CD4-positive, alpha-beta T cell (primary cell): ENCODE data around the gene SLC12A7. TPM values are rescaled to one million over a fixed set of nuclear protein-coding genes. Genes with fewer than 3 reads are reported as not detected.

Experiments
- ATAC-seq: fragments of 200-7000 bp; cut with Tn5 transposase; one replicate; pipeline ENCODE4 v1.10.0; 2022; ENCODE audit warnings: mild to moderate bottlenecking; ENCODE audit not compliant: poor library complexity
- CTCF ChIA-PET: fragments of 350-600 bp; sonication (Branson Sonifier 250); formaldehyde crosslinking; loops from one replicate; lab custom pipeline; 2021; ENCODE audit warnings: antibody characterized with exemption, inconsistent platforms; lab: Charles Lee
- POLR2A ChIA-PET: fragments of 350-600 bp; sonication (Branson Sonifier 250); formaldehyde crosslinking; loops from one replicate; lab custom pipeline; 2021; ENCODE audit warnings: antibody characterized with exemption, inconsistent platforms; lab: Charles Lee
- DNase-seq, 14 experiments: peaks; one replicate each; pipeline ENCODE4 v3.0.0-alpha.2; 2013 to 2020; ENCODE audit warnings: mixed read lengths in 2 of 14
- H3K27ac ChIP-seq, 2 donors: one replicate each; pipeline versions ENCODE4 v1.5.1 to v1.7.0; 2013; ENCODE audit warnings: low read length in 2 of 2, low read depth in 1 of 2, mild to moderate bottlenecking in 1 of 2
- H3K27me3 ChIP-seq, 2 experiments: 1 replicate in 1 of 2; 2 replicates in 1 of 2; pipeline versions ENCODE4 v1.6.1 to v1.7.0; 2013; ENCODE audit warnings: low read length in 2 of 2, control low read depth in 1 of 2, mild to moderate bottlenecking in 1 of 2, moderate library complexity in 1 of 2; ENCODE audit not compliant: insufficient read depth in 2 of 2, control insufficient read depth in 1 of 2
- H3K36me3 ChIP-seq: one replicate; pipeline ENCODE4 v1.6.1; 2013; ENCODE audit warnings: low read length, control low read depth; ENCODE audit not compliant: insufficient read depth
- H3K4me1 ChIP-seq: one replicate; pipeline ENCODE4 v1.6.1; 2013; ENCODE audit warnings: low read length, control low read depth; ENCODE audit not compliant: insufficient read depth
- H3K4me3 ChIP-seq: one replicate; pipeline ENCODE4 v1.5.1; 2013; ENCODE audit warnings: mild to moderate bottlenecking, low read length, moderate library complexity
- H3K9me3 ChIP-seq, 2 experiments: 1 replicate in 1 of 2; 2 replicates in 1 of 2; pipeline versions ENCODE4 v1.6.1 to v1.7.0; 2013; ENCODE audit warnings: low read length in 2 of 2, mild to moderate bottlenecking in 2 of 2, control low read depth in 1 of 2, moderate library complexity in 1 of 2; ENCODE audit not compliant: control insufficient read depth in 1 of 2, insufficient read depth in 1 of 2
- H3K27ac Mint-ChIP-seq: one replicate; pipeline ENCODE4 v1.8.0; 2020; ENCODE audit warnings: mixed read lengths
- H3K27me3 Mint-ChIP-seq: one replicate; pipeline ENCODE4 v1.8.0; 2021; ENCODE audit warnings: mixed read lengths
- H3K36me3 Mint-ChIP-seq: one replicate; pipeline ENCODE4 v1.8.0; 2021; ENCODE audit warnings: low read depth, mixed read lengths
- H3K4me1 Mint-ChIP-seq: one replicate; pipeline ENCODE4 v1.8.0; 2021; ENCODE audit warnings: low read depth, mixed read lengths
- H3K4me3 Mint-ChIP-seq: one replicate; pipeline ENCODE4 v1.8.0; 2020; ENCODE audit warnings: mild to moderate bottlenecking, mixed read lengths
- H3K9me3 Mint-ChIP-seq: one replicate; pipeline ENCODE4 v1.8.0; 2020; ENCODE audit warnings: mixed read lengths
- intact Hi-C, 2 experiments: fragments of 100-400 bp; cut with DNase I in 1 of 2; cut with micrococcal nuclease in 1 of 2; formaldehyde crosslinking; loops; one replicate each; pipeline versions ENCODE4 v1.15.1 to v1.9.0; 2023 to 2025; cut with DNase I, micrococcal nuclease
- total RNA-seq, 174 experiments: library from RNA in 2 of 174; stranded (reverse) in 2 of 174; gene quantifications; one replicate each; pipeline ENCODE4 v1.2.3 and lab custom pipeline; 2021 to 2026
- TF ChIP-seq, protein P1 (sequence below): fragments of 200-600 bp; IDR thresholded peaks from one replicate; pipeline ENCODE4 v1.8.0; 2022; ENCODE audit warnings: antibody characterized with exemption, mild to moderate bottlenecking

SLC12A7 gene
- total RNA-seq, 2 experiments from 2014 or later, result 47.9 to 51.7 TPM

DNA sequence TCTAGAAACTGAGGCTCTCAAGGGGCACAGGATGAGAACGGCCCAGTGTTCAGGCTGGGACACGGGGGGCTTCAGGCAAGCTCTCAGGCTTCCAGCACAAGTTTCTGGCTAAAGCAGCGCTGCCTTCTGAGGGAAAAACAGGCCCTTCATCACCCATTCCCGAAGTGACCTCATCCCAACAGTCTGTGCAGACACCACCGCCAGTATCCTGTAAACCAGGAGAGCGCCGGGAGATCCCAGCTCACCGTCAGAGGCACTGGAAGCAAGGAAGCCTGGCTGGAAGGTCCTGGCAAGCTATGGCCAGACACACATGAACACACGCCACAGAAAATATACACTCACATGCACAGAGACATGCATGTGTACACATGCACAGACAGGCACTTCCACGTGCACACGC is 8.8 kb downstream of the SLC12A7 start:
- H3K4me3 ChIP-seq, result no peak overlapping the region
- no peaks in the 10 kb centered on the region for H3K27me3 Mint-ChIP-seq
- TF ChIP-seq, protein P1, sequence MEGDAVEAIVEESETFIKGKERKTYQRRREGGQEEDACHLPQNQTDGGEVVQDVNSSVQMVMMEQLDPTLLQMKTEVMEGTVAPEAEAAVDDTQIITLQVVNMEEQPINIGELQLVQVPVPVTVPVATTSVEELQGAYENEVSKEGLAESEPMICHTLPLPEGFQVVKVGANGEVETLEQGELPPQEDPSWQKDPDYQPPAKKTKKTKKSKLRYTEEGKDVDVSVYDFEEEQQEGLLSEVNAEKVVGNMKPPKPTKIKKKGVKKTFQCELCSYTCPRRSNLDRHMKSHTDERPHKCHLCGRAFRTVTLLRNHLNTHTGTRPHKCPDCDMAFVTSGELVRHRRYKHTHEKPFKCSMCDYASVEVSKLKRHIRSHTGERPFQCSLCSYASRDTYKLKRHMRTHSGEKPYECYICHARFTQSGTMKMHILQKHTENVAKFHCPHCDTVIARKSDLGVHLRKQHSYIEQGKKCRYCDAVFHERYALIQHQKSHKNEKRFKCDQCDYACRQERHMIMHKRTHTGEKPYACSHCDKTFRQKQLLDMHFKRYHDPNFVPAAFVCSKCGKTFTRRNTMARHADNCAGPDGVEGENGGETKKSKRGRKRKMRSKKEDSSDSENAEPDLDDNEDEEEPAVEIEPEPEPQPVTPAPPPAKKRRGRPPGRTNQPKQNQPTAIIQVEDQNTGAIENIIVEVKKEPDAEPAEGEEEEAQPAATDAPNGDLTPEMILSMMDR, result no peak
- peaks cover 96% of the 10 kb centered on the region for H3K4me1 ChIP-seq
- peaks cover 73% of the 10 kb centered on the region for H3K4me1 Mint-ChIP-seq
- DNase-seq (no peak), ATAC-seq (no peak)
- H3K9me3 ChIP-seq, result no peaks in the 10 kb centered on the region
- no peaks in the 10 kb centered on the region for H3K27me3 ChIP-seq
- CTCF ChIA-PET, result no interaction called here
- H3K27ac ChIP-seq, result peak overlapping the region in 1 of 2 donors; percentile 9
- no peaks in the 10 kb centered on the region for H3K9me3 Mint-ChIP-seq
- POLR2A ChIA-PET, result no interaction called here
- intact Hi-C loops, result loop anchor here in 1 of 2 experiments (5.0 kb wide), 1 partner anchor 419 kb away; the partner anchor contains the start of gene LPCAT1
- peak overlapping the region; percentile 91 for H3K4me3 Mint-ChIP-seq
- peak overlapping the region; percentile 99 for H3K27ac Mint-ChIP-seq
- peaks cover 14% of the 10 kb centered on the region for H3K36me3 ChIP-seq
- H3K36me3 Mint-ChIP-seq, result peaks cover 10% of the 10 kb centered on the region

DNA sequence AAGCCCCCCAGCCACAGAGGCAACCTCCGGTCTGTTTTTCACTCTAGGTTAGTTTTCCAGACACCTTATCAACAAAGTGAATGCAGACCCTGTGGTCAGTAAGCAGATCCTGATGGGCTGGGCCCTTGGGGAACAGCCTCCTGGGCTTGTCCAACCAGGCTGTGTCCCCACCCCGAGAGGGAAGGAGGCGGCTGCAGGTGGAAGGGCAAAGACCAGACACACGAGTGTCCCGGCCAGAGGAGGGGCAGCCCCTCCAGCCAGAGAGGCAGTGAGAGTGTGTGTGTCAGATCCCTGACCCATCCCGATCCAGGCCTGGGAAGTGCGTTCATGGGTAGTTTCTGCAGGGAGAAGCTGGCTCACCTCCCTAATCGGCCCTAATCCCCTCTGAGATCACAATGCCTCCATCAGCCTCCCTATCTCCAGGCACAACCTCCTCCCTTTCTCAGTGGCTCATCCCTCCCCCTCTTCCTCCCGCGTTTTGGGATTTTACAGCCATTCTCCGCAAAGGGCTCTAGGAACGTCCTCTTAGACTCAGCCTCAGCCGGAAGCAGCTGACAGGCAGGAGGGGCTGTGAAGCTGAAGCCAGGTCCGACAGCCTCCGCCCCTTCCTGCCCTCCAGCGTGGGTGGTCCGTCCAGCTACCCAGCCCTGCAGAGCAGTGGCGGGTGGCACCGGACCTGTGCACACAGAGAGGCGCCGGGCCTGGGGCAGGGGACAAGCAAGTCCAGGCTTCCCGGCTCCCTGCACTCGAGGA is 9.7 kb downstream of the SLC12A7 start:
- Histone ChIP-seq H3K27me3 (no peaks in the 10 kb centered on the region), H3K9me3 (no peaks in the 10 kb centered on the region), H3K27ac (peak overlapping the region in 1 of 2 donors; percentile 9), H3K36me3 (peaks cover 17% of the 10 kb centered on the region), H3K4me3 (no peak overlapping the region), H3K4me1 (peaks cover 95% of the 10 kb centered on the region)
- Mint-ChIP-seq H3K27ac (peak overlapping the region; percentile 67), H3K4me3 (peak overlapping the region; percentile 38), H3K4me1 (peaks cover 70% of the 10 kb centered on the region), H3K27me3 (no peaks in the 10 kb centered on the region), H3K9me3 (no peaks in the 10 kb centered on the region), H3K36me3 (peaks cover 13% of the 10 kb centered on the region)
- TF ChIP-seq, protein P1, result no peak
- intact Hi-C loops, result loop anchor here in 1 of 2 experiments (5.0 kb wide), 1 partner anchor 420 kb away; the partner anchor contains the start of gene LPCAT1
- ChIA-PET POLR2A (no interaction called here), CTCF (no interaction called here)
- ATAC-seq (no peak), DNase-seq (no peak)

GRCh38 chr5:1100664-1101574 is 10.9 kb downstream of the SLC12A7 start:
- no peaks in the 10 kb centered on the region for H3K27me3 ChIP-seq
- no peak overlapping the region for H3K4me3 ChIP-seq
- Mint-ChIP-seq H3K27me3 (no peaks in the 10 kb centered on the region), H3K9me3 (no peaks in the 10 kb centered on the region), H3K36me3 (peaks cover 14% of the 10 kb centered on the region), H3K4me1 (peaks cover 67% of the 10 kb centered on the region), H3K4me3 (peak overlapping the region; percentile 68), H3K27ac (peak overlapping the region; percentile 67)
- peaks cover 86% of the 10 kb centered on the region for H3K4me1 ChIP-seq
- H3K9me3 ChIP-seq, result no peaks in the 10 kb centered on the region
- peaks cover 26% of the 10 kb centered on the region for H3K36me3 ChIP-seq
- H3K27ac ChIP-seq, result no peak overlapping the region
- intact Hi-C loops, result loop anchor here in 1 of 2 experiments (5.0 kb wide), 1 partner anchor 421 kb away; the partner anchor contains the start of gene LPCAT1
- CTCF ChIA-PET, result no interaction called here
- POLR2A ChIA-PET, result no interaction called here
- no peak for ATAC-seq
- TF ChIP-seq, protein P1, result no peak
- no peak for DNase-seq
